ENCODE measurements around the gene DMD. TPM values are rescaled to one million over a fixed set of nuclear protein-coding genes. Genes with fewer than 3 reads are reported as not detected.

Gene DMD
- total and polyA plus RNA-seq, 2 experiments from 2014 or later, result 73.5 to 90.7 TPM

GRCh38 chrX:32195611-32196010 is 1015.7 kb downstream of the DMD start:
- Histone ChIP-seq H3K9me3 (ENCODE audit: low read depth) (no peaks in the 10 kb centered on the region), H3K4me1 (ENCODE audit: low read depth) (no peaks in the 10 kb centered on the region), H3K4me3 (no peak overlapping the region), H3K27ac (no peak overlapping the region), H3K36me3 (no peaks in the 10 kb centered on the region), H3K27me3 (no peaks in the 10 kb centered on the region)
- DNase-seq (ENCODE audit: low read depth in 1 of 2, low spot score in 1 of 2), result no peak
- no peak for TF ChIP-seq CTCF (IDR thresholded peaks at IDR 0.05; ENCODE audit: low read depth, low read length)

- no peaks in the 10 kb centered on the region for H3K9me3 ChIP-seq (ENCODE audit: low read depth)
- H3K4me1 ChIP-seq (ENCODE audit: low read depth), result no peaks in the 10 kb centered on the region
- H3K4me3 ChIP-seq, result no peak overlapping the region
- H3K27me3 ChIP-seq, result no peaks in the 10 kb centered on the region
- TF ChIP-seq CTCF (IDR thresholded peaks at IDR 0.05; ENCODE audit: low read depth, low read length), result no peak
- no peak overlapping the region for H3K27ac ChIP-seq
- DNase-seq (ENCODE audit: low read depth in 1 of 2, low spot score in 1 of 2), result no peak
- no peaks in the 10 kb centered on the region for H3K36me3 ChIP-seq
Measured at GRCh38 chrX:32191316-32191715, 1020.0 kb downstream of the DMD start.

DNA sequence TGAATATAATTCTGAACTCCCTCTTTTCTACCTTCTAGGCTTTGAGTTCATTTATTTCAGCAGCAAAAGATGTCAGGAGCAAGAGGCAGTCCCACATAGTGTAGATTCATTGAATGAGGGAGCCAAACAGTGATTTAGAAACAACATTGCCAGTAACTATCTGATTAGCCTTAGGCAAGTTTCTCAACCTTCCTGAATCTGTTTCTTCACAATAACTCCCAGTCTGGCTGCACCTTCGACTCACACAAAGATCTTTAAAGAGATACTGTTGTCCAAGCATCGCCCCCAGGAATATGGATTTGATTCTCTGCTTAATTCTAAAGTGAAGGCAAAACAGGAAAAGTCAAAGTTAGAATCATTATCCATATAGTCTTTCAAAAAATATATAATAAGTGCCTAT is 1026.2 kb downstream of the DMD start:
- no peaks in the 10 kb centered on the region for H3K27me3 ChIP-seq
- no peak for DNase-seq (ENCODE audit: low read depth in 1 of 2, low spot score in 1 of 2)
- no peak for TF ChIP-seq CTCF (IDR thresholded peaks at IDR 0.05; ENCODE audit: low read depth, low read length)
- no peak overlapping the region for H3K4me3 ChIP-seq
- H3K36me3 ChIP-seq, result no peaks in the 10 kb centered on the region
- no peaks in the 10 kb centered on the region for H3K4me1 ChIP-seq (ENCODE audit: low read depth)
- H3K27ac ChIP-seq, result no peak overlapping the region
- no peaks in the 10 kb centered on the region for H3K9me3 ChIP-seq (ENCODE audit: low read depth)

GRCh38 chrX:32183066-32183465 is 1028.3 kb downstream of the DMD start:
- no peak overlapping the region for H3K27ac ChIP-seq
- H3K4me1 ChIP-seq (ENCODE audit: low read depth), result no peaks in the 10 kb centered on the region
- no peak for TF ChIP-seq CTCF (IDR thresholded peaks at IDR 0.05; ENCODE audit: low read depth, low read length)
- no peak overlapping the region for H3K4me3 ChIP-seq
- no peaks in the 10 kb centered on the region for H3K36me3 ChIP-seq
- no peaks in the 10 kb centered on the region for H3K27me3 ChIP-seq
- no peak for DNase-seq (ENCODE audit: low read depth in 1 of 2, low spot score in 1 of 2)
- H3K9me3 ChIP-seq (ENCODE audit: low read depth), result no peaks in the 10 kb centered on the region

- Histone ChIP-seq H3K4me3 (no peak overlapping the region), H3K36me3 (no peaks in the 10 kb centered on the region), H3K4me1 (ENCODE audit: low read depth) (no peaks in the 10 kb centered on the region), H3K27me3 (no peaks in the 10 kb centered on the region), H3K27ac (no peak overlapping the region), H3K9me3 (ENCODE audit: low read depth) (no peaks in the 10 kb centered on the region)
- no peak for DNase-seq (ENCODE audit: low read depth in 1 of 2, low spot score in 1 of 2)
- no peak for TF ChIP-seq CTCF (IDR thresholded peaks at IDR 0.05; ENCODE audit: low read depth, low read length)
Measured at GRCh38 chrX:32176510-32176909, 1034.8 kb downstream of the DMD start.

GRCh38 chrX:32170481-32170880 is 1040.9 kb downstream of the DMD start:
- Histone ChIP-seq H3K36me3 (no peaks in the 10 kb centered on the region), H3K9me3 (ENCODE audit: low read depth) (no peaks in the 10 kb centered on the region), H3K27me3 (no peaks in the 10 kb centered on the region), H3K27ac (no peak overlapping the region), H3K4me1 (ENCODE audit: low read depth) (no peaks in the 10 kb centered on the region), H3K4me3 (no peak overlapping the region)
- DNase-seq (ENCODE audit: low read depth in 1 of 2, low spot score in 1 of 2), result no peak
- no peak for TF ChIP-seq CTCF (IDR thresholded peaks at IDR 0.05; ENCODE audit: low read depth, low read length)

Measured in cardiac muscle cell (in vitro differentiated cells and primary cell).